Immature natural killer cell (primary cell): ENCODE measurements around the gene FCGBP. TPM values are rescaled to one million over a fixed set of nuclear protein-coding genes. Genes with fewer than 3 reads are reported as not detected.
A peak's percentile ranks its signal among the peaks of the same experiment; 100 is the strongest.

Experiments used
- DNase-seq, 3 donors: peaks; one replicate each; pipeline ENCODE4 v3.0.0; 2022; ENCODE audit warnings: mixed read lengths in 1 of 3
- H3K27ac Mint-ChIP-seq, 6 donors: one replicate each; pipeline ENCODE4 v1.8.0; 2020; ENCODE audit warnings: mixed read lengths in 6 of 6, mild to moderate bottlenecking in 5 of 6, inconsistent platforms in 4 of 6, moderate library complexity in 3 of 6
- H3K27me3 Mint-ChIP-seq, 3 donors: one replicate each; pipeline ENCODE4 v1.8.0; 2020 to 2021; ENCODE audit warnings: low read depth in 3 of 3, mild to moderate bottlenecking in 3 of 3, mixed read lengths in 3 of 3, moderate library complexity in 3 of 3, inconsistent platforms in 1 of 3
- H3K36me3 Mint-ChIP-seq, 3 donors: one replicate each; pipeline ENCODE4 v1.8.0; 2020; ENCODE audit warnings: mixed read lengths in 3 of 3, inconsistent platforms in 2 of 3, mild to moderate bottlenecking in 2 of 3
- H3K4me1 Mint-ChIP-seq, 2 donors: one replicate each; pipeline ENCODE4 v1.8.0; 2020; ENCODE audit warnings: inconsistent platforms in 2 of 2, mild to moderate bottlenecking in 2 of 2, mixed read lengths in 2 of 2, moderate library complexity in 1 of 2
- H3K4me3 Mint-ChIP-seq, 5 donors: one replicate each; pipeline ENCODE4 v1.8.0; 2020; ENCODE audit warnings: mild to moderate bottlenecking in 5 of 5, mixed read lengths in 5 of 5, inconsistent platforms in 3 of 5, moderate library complexity in 3 of 5
- H3K9me3 Mint-ChIP-seq, 6 donors: one replicate each; pipeline ENCODE4 v1.8.0; 2020; ENCODE audit warnings: mild to moderate bottlenecking in 6 of 6, mixed read lengths in 6 of 6, inconsistent platforms in 4 of 6, moderate library complexity in 3 of 6
- polyA plus RNA-seq, 3 donors: library from polyadenylated mRNA; unstranded; fragments of 300-500 nt; fragmentation: Illumina TruSeq; gene quantifications; one replicate each; pipeline ENCODE4 v1.2.3, GENCODE V29; 2021

FCGBP gene
- under 1 TPM in 2 of 3 donors, not detected in 1; 0.36 to 0.92 TPM for polyA plus RNA-seq

GRCh38 chr19:39934584-39935363, at the start of gene FCGBP:
TSS of gene FCGBP (minus strand) at chr19:39934634.
- Mint-ChIP-seq H3K36me3 (peaks cover 0 to 13% (median 3%) of the 10 kb centered on the region in 3 donors), H3K9me3 (peaks cover 0 to 5% (median 3%) of the 10 kb centered on the region in 6 donors), H3K4me3 (no peak within 1 kb of the TSS), H3K27ac (peak within 1 kb of the TSS in 5 of 6 donors; percentile 28 to 77 (median 69)), H3K27me3 (peaks cover 0 to 2% (median 0%) of the 10 kb centered on the region in 3 donors), H3K4me1 (peaks cover 46 to 47% of the 10 kb centered on the region in 2 donors)
- DNase-seq, result no peak

GRCh38 chr19:39983695-39984300, 49.4 kb upstream of the FCGBP start:
- Mint-ChIP-seq H3K4me3 (no peak overlapping the region), H3K36me3 (peaks cover 41 to 55% (median 54%) of the 10 kb centered on the region in 3 donors), H3K27ac (peak overlapping the region in 1 of 6 donors; percentile 55), H3K27me3 (no peaks in the 10 kb centered on the region), H3K9me3 (peaks cover 0 to 33% (median 22%) of the 10 kb centered on the region in 6 donors), H3K4me1 (peaks cover under 1 to 16% of the 10 kb centered on the region in 2 donors)
- no peak for DNase-seq

- peaks cover 0 to 33% (median 22%) of the 10 kb centered on the region in 6 donors for H3K9me3 Mint-ChIP-seq
- no peaks in the 10 kb centered on the region for H3K27me3 Mint-ChIP-seq
- H3K4me3 Mint-ChIP-seq, result no peak overlapping the region
- H3K36me3 Mint-ChIP-seq, result peaks cover 41 to 60% (median 54%) of the 10 kb centered on the region in 3 donors
- H3K4me1 Mint-ChIP-seq, result peaks cover 0 to 16% of the 10 kb centered on the region in 2 donors
- DNase-seq, result no peak
- no peak overlapping the region for H3K27ac Mint-ChIP-seq
Observed at GRCh38 chr19:39982883-39983282, 48.4 kb upstream of the FCGBP start.

- Mint-ChIP-seq H3K36me3 (peaks cover 21 to 36% (median 26%) of the 10 kb centered on the region in 3 donors), H3K4me3 (no peak overlapping the region), H3K27me3 (peaks cover 0 to 9% (median 8%) of the 10 kb centered on the region in 3 donors), H3K27ac (peak overlapping the region in 2 of 6 donors; percentile 65 to 67), H3K9me3 (no peaks in the 10 kb centered on the region), H3K4me1 (peaks cover 33 to 34% of the 10 kb centered on the region in 2 donors)
- DNase-seq, result no peak
Observed at GRCh38 chr19:39974377-39975155, 40.1 kb upstream of the FCGBP start.

- Mint-ChIP-seq H3K27me3 (peaks cover 0 to 11% (median 8%) of the 10 kb centered on the region in 3 donors), H3K36me3 (peaks cover 15 to 22% (median 21%) of the 10 kb centered on the region in 3 donors), H3K9me3 (no peaks in the 10 kb centered on the region), H3K4me3 (peak overlapping the region; percentile 90 to 100 (median 97)), H3K4me1 (peaks cover 37 to 43% of the 10 kb centered on the region in 2 donors), H3K27ac (peak overlapping the region; percentile 96 to 100 (median 98))
- no peak for DNase-seq
Observed at GRCh38 chr19:39971380-39972035, 37.1 kb upstream of the FCGBP start.

GRCh38 chr19:39970675-39971379, 36.4 kb upstream of the FCGBP start, which contains the start of gene PSMC4:
TSS of gene PSMC4 (plus strand) at chr19:39971165. CDS start at chr19:39971203, 38 bp downstream.
- DNase-seq, result peak; percentile 98 to 99 (median 99)
- peak within 1 kb of the TSS; percentile 90 to 100 (median 97) for H3K4me3 Mint-ChIP-seq
- H3K36me3 Mint-ChIP-seq, result peaks cover 15 to 21% (median 20%) of the 10 kb centered on the region in 3 donors
- no peaks in the 10 kb centered on the region for H3K9me3 Mint-ChIP-seq
- H3K4me1 Mint-ChIP-seq, result peaks cover 37 to 43% of the 10 kb centered on the region in 2 donors
- peak within 1 kb of the TSS; percentile 96 to 100 (median 98) for H3K27ac Mint-ChIP-seq
- peaks cover 0 to 11% (median 8%) of the 10 kb centered on the region in 3 donors for H3K27me3 Mint-ChIP-seq

- peaks cover 0 to 11% (median 8%) of the 10 kb centered on the region in 3 donors for H3K27me3 Mint-ChIP-seq
- no peaks in the 10 kb centered on the region for H3K9me3 Mint-ChIP-seq
- DNase-seq, result no peak
- H3K27ac Mint-ChIP-seq, result peak overlapping the region; percentile 96 to 100 (median 98)
- H3K36me3 Mint-ChIP-seq, result peaks cover 12 to 16% (median 16%) of the 10 kb centered on the region in 3 donors
- H3K4me1 Mint-ChIP-seq, result peaks cover 37 to 43% of the 10 kb centered on the region in 2 donors
- peak overlapping the region; percentile 90 to 100 (median 97) for H3K4me3 Mint-ChIP-seq
Observed at GRCh38 chr19:39970425-39970674, 35.9 kb upstream of the FCGBP start.

GRCh38 chr19:39969681-39970424, 35.4 kb upstream of the FCGBP start:
- Mint-ChIP-seq H3K27ac (peak overlapping the region; percentile 96 to 100 (median 98)), H3K36me3 (peaks cover 9 to 14% (median 13%) of the 10 kb centered on the region in 3 donors), H3K4me3 (peak overlapping the region; percentile 90 to 100 (median 97)), H3K27me3 (peaks cover 0 to 11% (median 8%) of the 10 kb centered on the region in 3 donors), H3K4me1 (peaks cover 37 to 43% of the 10 kb centered on the region in 2 donors), H3K9me3 (no peaks in the 10 kb centered on the region)
- DNase-seq, result peak in 1 of 3 donors; percentile 4

- H3K9me3 Mint-ChIP-seq, result no peaks in the 10 kb centered on the region
- peaks cover 0 to 11% (median 8%) of the 10 kb centered on the region in 3 donors for H3K27me3 Mint-ChIP-seq
- peaks cover 37 to 43% of the 10 kb centered on the region in 2 donors for H3K4me1 Mint-ChIP-seq
- peak overlapping the region; percentile 90 to 100 (median 97) for H3K4me3 Mint-ChIP-seq
- no peak for DNase-seq
- peak overlapping the region; percentile 96 to 100 (median 98) for H3K27ac Mint-ChIP-seq
- H3K36me3 Mint-ChIP-seq, result peaks cover 6 to 12% (median 9%) of the 10 kb centered on the region in 3 donors
Observed at GRCh38 chr19:39969266-39969665, 34.8 kb upstream of the FCGBP start.

GRCh38 chr19:39968789-39969188, 34.4 kb upstream of the FCGBP start:
- Mint-ChIP-seq H3K36me3 (peaks cover 4 to 10% (median 6%) of the 10 kb centered on the region in 3 donors), H3K9me3 (no peaks in the 10 kb centered on the region), H3K27me3 (peaks cover 0 to 10% (median 8%) of the 10 kb centered on the region in 3 donors), H3K4me3 (peak overlapping the region in 3 of 5 donors; percentile 51 to 95 (median 90)), H3K27ac (peak overlapping the region; percentile 96 to 100 (median 98)), H3K4me1 (peaks cover 37 to 41% of the 10 kb centered on the region in 2 donors)
- DNase-seq, result no peak

GRCh38 chr19:39967561-39967960, 33.1 kb upstream of the FCGBP start:
- Mint-ChIP-seq H3K9me3 (no peaks in the 10 kb centered on the region), H3K36me3 (peaks cover 0 to 3% (median 0%) of the 10 kb centered on the region in 3 donors), H3K27me3 (peaks cover 0 to 10% (median 8%) of the 10 kb centered on the region in 3 donors), H3K4me1 (peaks cover 37 to 38% of the 10 kb centered on the region in 2 donors), H3K4me3 (no peak overlapping the region), H3K27ac (no peak overlapping the region)
- DNase-seq, result no peak

GRCh38 chr19:39966617-39967016, 32.2 kb upstream of the FCGBP start:
- Mint-ChIP-seq H3K36me3 (peaks cover 0 to 3% (median 0%) of the 10 kb centered on the region in 3 donors), H3K27ac (no peak overlapping the region), H3K27me3 (peaks cover 0 to 10% (median 8%) of the 10 kb centered on the region in 3 donors), H3K4me1 (peaks cover 28 to 30% of the 10 kb centered on the region in 2 donors), H3K9me3 (no peaks in the 10 kb centered on the region), H3K4me3 (no peak overlapping the region)
- DNase-seq, result no peak
